Motor neuron (in vitro differentiated cells): ENCODE measurements around the gene DCBLD2. TPM values are rescaled to one million over a fixed set of nuclear protein-coding genes. Genes with fewer than 3 reads are reported as not detected.
A peak's percentile ranks its signal among the peaks of the same experiment; 100 is the strongest.

ENCODE experiments used
- ATAC-seq, 8 experiments: fragments of 200-7000 bp; cut with Tn5 transposase; replicated peaks in 6 of 8; 2 replicates each; pipeline ENCODE4 v1.8.0; 2021; ENCODE audit warnings: mild to moderate bottlenecking in 8 of 8, moderate library complexity in 8 of 8
- H3K27ac ChIP-seq, 2 donors: fragments of 250-450 bp; sonication (Bioruptor Pico); 2 replicates each; pipeline ENCODE4 v1.9.0; 2021; ENCODE audit warnings: antibody characterized with exemption in 2 of 2, mild to moderate bottlenecking in 2 of 2, moderate library complexity in 1 of 2
- H3K4me1 ChIP-seq, 2 donors: fragments of 250-450 bp; sonication (Bioruptor Pico); replicated peaks in 1 of 2; 2 replicates each; pipeline ENCODE4 v1.6.1; 2021; ENCODE audit warnings: antibody characterized with exemption in 2 of 2, mild to moderate bottlenecking in 2 of 2, moderate library complexity in 1 of 2
- H3K4me3 ChIP-seq, 5 donors: fragments of 250-450 bp; sonication (Bioruptor Pico); 2 replicates each; pipeline ENCODE4 v1.9.0; 2021; ENCODE audit warnings: antibody characterized with exemption in 5 of 5, mild to moderate bottlenecking in 5 of 5, moderate library complexity in 4 of 5
- WGBS, 10 experiments: fragments of 450-650 bp; shearing (Covaris generic); methylation state at CpG; one replicate each; pipeline ENCODE4 v1.0.0; 2022; 5-methylcytosine and 5-hydroxymethylcytosine counted together
- in situ Hi-C, 9 experiments: fragments of 400-800 bp; cut with MboI; loops; one replicate each; pipeline ENCODE4 v1.15.0; 2021; ENCODE audit warnings: low sequenced_read_pairs in 9 of 9, low pct_unique_long_range_greater_than_20kb in 2 of 9; ENCODE audit not compliant: unreplicated experiment in 9 of 9
- total RNA-seq, 8 experiments: library from RNA; unstranded; fragments of 300-600 nt; gene quantifications; 2 replicates each; pipeline versions ENCODE4 v1.2.3 to v1.2.4, GENCODE V29; 2022

DCBLD2 gene, protein sequence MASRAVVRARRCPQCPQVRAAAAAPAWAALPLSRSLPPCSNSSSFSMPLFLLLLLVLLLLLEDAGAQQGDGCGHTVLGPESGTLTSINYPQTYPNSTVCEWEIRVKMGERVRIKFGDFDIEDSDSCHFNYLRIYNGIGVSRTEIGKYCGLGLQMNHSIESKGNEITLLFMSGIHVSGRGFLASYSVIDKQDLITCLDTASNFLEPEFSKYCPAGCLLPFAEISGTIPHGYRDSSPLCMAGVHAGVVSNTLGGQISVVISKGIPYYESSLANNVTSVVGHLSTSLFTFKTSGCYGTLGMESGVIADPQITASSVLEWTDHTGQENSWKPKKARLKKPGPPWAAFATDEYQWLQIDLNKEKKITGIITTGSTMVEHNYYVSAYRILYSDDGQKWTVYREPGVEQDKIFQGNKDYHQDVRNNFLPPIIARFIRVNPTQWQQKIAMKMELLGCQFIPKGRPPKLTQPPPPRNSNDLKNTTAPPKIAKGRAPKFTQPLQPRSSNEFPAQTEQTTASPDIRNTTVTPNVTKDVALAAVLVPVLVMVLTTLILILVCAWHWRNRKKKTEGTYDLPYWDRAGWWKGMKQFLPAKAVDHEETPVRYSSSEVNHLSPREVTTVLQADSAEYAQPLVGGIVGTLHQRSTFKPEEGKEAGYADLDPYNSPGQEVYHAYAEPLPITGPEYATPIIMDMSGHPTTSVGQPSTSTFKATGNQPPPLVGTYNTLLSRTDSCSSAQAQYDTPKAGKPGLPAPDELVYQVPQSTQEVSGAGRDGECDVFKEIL
- total RNA-seq = 10 to 100 TPM; 12.2 to 79.8 (median 44.9) TPM

DNA sequence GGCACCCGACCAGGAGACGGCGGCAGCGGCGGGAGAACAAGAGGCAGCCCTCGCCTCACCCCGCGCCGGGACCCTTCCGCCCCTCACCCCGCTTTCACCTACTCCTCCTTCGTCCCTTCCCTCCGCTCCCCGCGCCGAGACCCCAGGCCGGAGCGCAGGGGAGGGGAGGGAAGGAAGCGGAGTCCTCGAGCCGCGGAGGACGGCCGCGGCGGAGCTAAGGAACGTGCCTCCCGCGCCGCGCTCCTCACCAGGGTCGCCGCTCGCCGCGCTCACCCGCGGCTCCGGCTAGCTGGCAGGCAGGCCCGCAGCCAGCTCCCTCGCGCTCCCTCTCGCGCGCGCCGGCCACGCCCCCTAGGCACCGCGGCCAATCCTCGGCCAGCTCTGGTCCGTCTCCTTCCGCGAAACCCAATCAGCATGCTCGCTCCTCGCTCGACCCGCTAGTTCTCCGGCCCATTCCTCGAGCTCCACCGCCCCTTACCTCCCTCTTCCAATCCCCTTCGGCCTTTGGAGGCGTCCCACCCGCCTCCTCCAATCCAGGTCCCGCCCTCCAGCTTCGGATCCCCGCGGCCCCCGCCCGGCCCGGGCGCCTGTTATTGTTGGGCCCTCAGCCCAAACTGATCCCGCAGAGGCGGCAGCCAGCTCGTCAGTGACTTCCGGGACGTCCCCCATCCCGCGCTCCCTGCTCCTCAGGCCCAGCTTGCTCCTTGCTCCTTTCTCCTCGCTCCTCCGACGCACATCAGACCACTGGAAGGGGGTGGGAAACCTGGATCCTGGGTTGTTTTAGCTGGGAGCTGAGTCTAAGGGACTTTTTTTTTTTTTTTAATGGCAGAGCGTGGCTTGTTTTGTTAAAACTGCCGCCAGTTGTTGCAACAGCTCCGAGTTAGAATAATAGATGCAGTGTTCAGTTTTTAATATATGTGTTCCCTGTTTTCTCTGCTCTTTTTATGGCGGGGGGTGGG lies at the start of gene DCBLD2:
DCBLD2 (minus strand) TSS at position 304 of the 959 bp plus-strand sequence. CDS start 369 bp downstream, outside the sequence.
- peaks cover 9 to 28% of the 10 kb centered on the region in 2 donors for H3K4me1 ChIP-seq
- WGBS, 10 experiments = 0 to 17% (median 0%) methylated on average over 1 to 10 of the region's 86 CpGs; no CpG with 5 or more reads in 3 of the 10 experiments
- peak; percentile 95 to 97 (median 96) for ATAC-seq
- H3K4me3 ChIP-seq = peak within 1 kb of the TSS; percentile 66 to 86 (median 82)
- in situ Hi-C loops = no loop called here
- H3K27ac ChIP-seq = peak within 1 kb of the TSS; percentile 85 to 86

DNA sequence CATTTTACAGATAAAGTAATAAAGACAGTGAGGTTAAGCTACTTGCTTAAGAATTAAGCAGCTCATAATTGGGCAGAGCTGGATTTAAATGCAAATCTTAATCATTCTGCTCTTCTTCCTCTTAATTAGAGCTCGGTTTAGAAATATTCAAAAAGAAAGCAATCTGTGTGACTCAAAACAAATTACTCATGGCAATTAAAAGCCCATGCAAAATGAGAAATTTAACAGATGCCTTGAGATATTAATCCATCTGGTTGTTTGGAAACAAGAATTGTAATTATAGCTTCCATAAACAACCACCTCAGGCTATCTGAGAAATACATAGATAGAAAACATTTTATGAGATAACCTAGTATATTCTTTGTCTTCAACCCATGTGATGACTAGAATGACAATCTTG lies 44.2 kb upstream of the DCBLD2 start:
- ATAC-seq = no peak
- in situ Hi-C loops = no loop called here
- 0 to 100% (median 57%) methylated on average over 1 of the region's 1 CpG; no CpG with 5 or more reads in 3 of the 10 experiments for WGBS, 10 experiments
- Histone ChIP-seq H3K4me3 (no peak overlapping the region), H3K4me1 (no peaks in the 10 kb centered on the region), H3K27ac (no peak overlapping the region)

DNA sequence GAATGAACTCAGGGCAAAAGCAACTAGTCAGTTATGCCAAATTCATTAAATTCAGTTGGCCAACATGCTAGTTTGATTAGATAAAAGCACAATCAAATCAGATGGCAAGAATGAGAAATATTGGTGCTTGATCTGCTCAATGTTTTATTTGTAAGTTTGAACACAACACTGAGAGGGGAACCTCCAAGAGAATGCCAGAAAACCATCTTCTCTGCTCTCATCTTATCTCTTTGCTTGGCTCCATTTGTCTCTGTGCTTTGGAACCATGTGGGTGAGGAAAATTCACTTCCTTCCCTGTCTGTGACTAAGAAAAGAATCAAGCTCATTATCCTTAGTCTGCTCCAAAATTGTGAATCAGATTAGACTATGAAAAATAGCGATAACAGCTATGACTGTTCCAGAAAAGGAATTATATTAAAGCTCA lies 43.6 kb upstream of the DCBLD2 start:
- 0 to 100% (median 85%) methylated on average over 1 of the region's 1 CpG; no CpG with 5 or more reads in 2 of the 10 experiments for WGBS, 10 experiments
- Histone ChIP-seq H3K4me3 (no peak overlapping the region), H3K4me1 (no peaks in the 10 kb centered on the region), H3K27ac (no peak overlapping the region)
- no peak for ATAC-seq
- in situ Hi-C loops = no loop called here

DNA sequence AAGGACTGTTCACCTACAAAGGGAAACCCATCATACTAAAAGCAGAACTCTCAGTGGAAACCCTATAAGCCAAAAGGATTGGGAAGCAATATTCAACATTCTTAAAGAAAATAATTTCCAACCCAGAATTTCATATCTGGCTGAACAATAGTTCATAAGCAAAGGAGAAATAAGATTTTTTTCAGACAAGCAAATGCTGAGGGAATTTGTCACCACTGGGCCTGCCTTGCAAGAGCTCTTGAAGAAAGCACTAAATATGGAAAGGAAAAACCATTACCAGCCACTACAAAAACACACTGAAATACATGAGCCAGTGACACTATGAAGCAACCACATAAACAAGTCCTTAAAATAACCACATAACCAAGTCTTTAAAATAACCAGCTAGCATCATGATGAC lies 28.9 kb upstream of the DCBLD2 start:
- no peak for ATAC-seq
- Histone ChIP-seq H3K4me1 (no peaks in the 10 kb centered on the region), H3K4me3 (no peak overlapping the region), H3K27ac (no peak overlapping the region)
- in situ Hi-C loops = no loop called here

DNA sequence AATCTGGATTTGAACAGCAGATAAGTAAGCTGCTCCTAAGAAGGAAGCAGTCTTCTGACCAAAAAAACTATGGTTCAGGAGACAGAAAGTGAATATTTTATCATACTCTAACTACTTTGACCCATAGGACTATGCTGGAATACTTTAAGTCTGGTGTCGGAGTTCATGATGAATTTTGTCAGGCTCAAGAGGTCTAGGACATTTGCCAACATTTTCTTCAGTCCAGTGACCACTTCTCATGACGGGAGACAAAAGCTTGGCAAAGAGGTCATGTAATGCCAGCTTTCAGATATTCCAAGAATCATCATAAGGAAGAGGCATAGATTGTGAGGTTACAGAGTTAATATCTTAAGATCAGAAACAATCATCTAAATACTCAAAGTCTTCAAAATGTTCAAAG lies 20.5 kb upstream of the DCBLD2 start:
- Histone ChIP-seq H3K27ac (no peak overlapping the region), H3K4me3 (no peak overlapping the region), H3K4me1 (peaks cover 5 to 23% of the 10 kb centered on the region in 2 donors)
- in situ Hi-C loops = no loop called here
- 60 to 100% (median 84%) methylated on average over 1 to 2 of the region's 2 CpGs for WGBS, 10 experiments
- no peak for ATAC-seq

DNA sequence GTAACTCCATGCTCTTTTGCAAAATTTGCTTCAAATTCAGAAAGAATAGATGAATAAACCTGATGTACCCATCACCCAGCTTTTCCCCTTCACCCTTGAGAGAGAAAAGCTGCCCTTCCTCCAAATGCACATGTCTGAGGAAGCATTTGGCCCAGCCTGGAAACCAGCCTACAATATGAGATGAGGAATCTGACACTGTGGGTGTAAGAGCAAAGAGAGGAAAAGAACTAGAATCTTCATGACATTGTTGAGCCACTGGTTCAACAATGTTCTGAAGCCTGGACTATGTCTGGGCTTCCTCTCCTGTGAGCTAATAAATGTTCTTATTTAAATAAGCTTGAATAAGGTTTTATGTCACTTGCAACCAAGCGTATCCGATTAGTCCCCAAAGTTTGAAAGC lies 18.7 kb upstream of the DCBLD2 start:
- 80 to 100% (median 93%) methylated on average over 2 of the region's 2 CpGs; no CpG with 5 or more reads in 4 of the 10 experiments for WGBS, 10 experiments
- in situ Hi-C loops = no loop called here
- no peak for ATAC-seq
- Histone ChIP-seq H3K4me3 (no peak overlapping the region), H3K4me1 (peaks cover 5 to 27% of the 10 kb centered on the region in 2 donors), H3K27ac (no peak overlapping the region)

DNA sequence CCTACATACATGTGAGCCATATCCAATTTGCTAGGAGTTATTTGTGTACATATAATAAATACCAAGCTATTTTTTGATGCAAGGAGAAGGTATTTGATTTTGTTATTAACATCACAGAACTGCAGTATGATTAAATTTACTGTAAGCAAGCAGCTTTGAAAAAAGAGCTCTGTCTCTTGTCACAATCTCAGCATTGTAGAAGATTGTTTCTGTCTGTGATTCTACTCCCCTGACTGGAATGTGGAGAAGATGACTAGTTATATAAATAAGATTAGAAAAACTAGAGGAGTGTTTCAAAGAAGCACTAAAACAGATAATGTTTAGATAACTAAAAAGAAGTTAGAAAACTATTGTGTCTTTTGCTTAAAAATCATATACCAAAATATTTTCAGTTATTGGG lies 17.1 kb upstream of the DCBLD2 start:
- in situ Hi-C loops = no loop called here
- no peak overlapping the region for H3K4me3 ChIP-seq
- no peak for ATAC-seq
- H3K27ac ChIP-seq = no peak overlapping the region
- H3K4me1 ChIP-seq = peaks cover 9 to 38% of the 10 kb centered on the region in 2 donors

DNA sequence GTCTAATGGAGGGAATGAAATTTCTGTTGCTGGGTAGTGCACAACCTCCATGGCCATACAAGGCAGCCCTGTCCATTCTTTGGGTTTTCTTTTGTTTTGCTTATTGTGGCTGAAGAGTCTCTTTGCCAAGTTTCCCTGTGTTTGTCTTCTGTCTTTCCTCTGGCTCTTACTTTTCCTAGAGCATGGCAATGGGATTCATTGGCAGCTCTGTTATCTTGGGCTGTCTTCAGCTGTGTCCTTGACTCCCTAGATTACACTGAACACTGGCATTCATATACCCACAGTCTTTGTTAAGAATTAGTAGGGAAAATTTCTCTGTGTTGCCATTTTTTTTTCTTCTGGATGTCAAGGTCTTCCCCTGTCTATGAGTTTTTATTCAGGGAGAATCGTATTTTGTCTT lies 16.1 kb upstream of the DCBLD2 start:
- in situ Hi-C loops = no loop called here
- WGBS, 10 experiments = 17 to 89% (median 71%) methylated on average over 1 of the region's 1 CpG; no CpG with 5 or more reads in 3 of the 10 experiments
- Histone ChIP-seq H3K4me3 (no peak overlapping the region), H3K4me1 (peaks cover 4 to 38% of the 10 kb centered on the region in 2 donors), H3K27ac (no peak overlapping the region)
- ATAC-seq = no peak

DNA sequence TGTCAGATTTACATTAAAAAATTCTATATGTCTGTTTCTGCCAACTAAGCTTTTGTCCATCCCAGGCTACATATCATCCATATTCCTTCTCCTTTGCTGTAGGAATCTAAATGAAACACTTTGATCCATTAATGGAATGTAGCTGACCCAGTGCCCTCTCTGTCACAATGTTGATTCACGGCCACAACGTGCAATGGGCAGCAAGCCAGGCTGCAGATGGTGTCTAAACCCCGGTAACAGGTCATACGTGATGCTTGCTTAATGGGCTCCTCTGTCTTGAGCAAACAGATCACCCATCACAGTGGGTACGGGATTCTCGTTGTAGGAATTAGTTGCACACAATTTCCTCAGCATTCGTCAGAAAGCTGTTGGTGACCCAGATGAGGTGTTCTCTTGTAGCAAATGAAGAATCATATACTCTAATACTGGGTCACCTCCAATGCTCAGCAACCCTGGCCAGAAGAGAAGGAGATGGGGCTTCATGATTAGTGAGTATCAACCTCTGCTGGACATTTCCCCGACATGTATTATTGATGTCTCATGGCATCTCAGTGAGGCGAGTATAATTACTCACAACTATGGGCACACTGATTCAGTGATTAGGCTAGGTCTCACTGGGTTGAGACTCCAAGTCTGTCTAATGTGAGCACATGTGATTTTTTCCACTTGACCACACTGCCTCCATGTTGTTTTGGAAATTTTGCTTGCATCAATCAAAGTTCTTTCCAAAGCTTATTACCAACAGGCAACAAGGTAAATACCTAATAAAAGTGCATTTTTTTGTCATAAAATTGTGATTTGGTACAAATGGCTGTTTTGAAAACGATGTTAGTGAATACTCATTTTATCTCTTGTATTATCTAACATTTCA lies 12.9 kb upstream of the DCBLD2 start:
- in situ Hi-C loops = no loop called here
- WGBS, 10 experiments = 21 to 85% (median 57%) methylated on average over 2 to 8 of the region's 10 CpGs; no CpG with 5 or more reads in 1 of the 10 experiments
- no peak overlapping the region for H3K4me3 ChIP-seq
- peak overlapping the region; percentile 58 to 70 for H3K27ac ChIP-seq
- ATAC-seq = peak in 5 of 8 experiments; percentile 97
- peaks cover 4 to 32% of the 10 kb centered on the region in 2 donors for H3K4me1 ChIP-seq

DNA sequence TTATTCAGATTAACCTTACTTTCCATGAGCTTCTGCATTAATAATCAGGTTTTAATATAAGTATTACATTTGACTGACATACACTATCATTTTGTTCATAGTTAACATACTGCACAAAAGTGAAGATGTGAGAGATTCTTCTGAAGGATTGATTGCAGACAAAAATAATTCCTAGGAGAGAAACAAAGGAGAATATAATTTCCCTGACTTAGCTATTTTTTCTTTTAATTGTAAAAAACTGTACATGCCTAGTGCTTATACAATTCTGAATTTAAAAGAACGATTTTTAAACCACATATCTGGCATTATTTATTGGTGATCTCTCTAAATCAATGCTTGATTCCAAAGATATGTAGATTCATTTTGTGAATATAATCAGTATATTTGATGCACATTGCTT lies 11.0 kb upstream of the DCBLD2 start:
- Histone ChIP-seq H3K4me1 (peaks cover 4 to 32% of the 10 kb centered on the region in 2 donors), H3K27ac (no peak overlapping the region), H3K4me3 (no peak overlapping the region)
- 14 to 67% (median 43%) methylated on average over 1 of the region's 1 CpG for WGBS, 10 experiments
- in situ Hi-C loops = no loop called here
- no peak for ATAC-seq

DNA sequence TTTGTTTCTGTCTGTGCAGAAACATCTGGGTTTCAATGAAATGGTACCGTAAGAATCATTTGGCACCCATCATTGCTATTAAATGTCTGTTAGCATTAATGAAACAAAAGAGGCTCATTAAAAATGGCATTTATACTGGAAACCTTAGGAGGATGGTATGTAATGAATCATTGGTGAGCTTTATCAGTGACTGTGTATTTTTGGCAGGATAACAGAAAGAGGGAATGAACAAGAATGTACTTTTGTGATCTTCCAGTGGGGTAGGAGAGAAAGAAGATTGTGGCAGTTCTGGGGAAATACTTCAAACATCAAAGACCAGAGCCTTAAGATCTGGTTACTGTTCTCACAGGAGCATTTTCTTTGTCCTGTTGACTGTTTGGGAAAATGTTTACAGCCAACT lies 4.7 kb upstream of the DCBLD2 start:
- in situ Hi-C loops = no loop called here
- ATAC-seq = no peak
- WGBS, 10 experiments = 9 to 100% (median 81%) methylated on average over 1 of the region's 1 CpG
- Histone ChIP-seq H3K4me3 (no peak overlapping the region), H3K27ac (no peak overlapping the region), H3K4me1 (peaks cover 5 to 7% of the 10 kb centered on the region in 2 donors)
